Measurements from ENCODE around the gene SP140.
"Not testable (repeated sequence)": the region's sequence is repeated elsewhere in the genome, so short reads cannot be mapped to it uniquely, and the experiment has no call there.

The SP140 gene

DNA sequence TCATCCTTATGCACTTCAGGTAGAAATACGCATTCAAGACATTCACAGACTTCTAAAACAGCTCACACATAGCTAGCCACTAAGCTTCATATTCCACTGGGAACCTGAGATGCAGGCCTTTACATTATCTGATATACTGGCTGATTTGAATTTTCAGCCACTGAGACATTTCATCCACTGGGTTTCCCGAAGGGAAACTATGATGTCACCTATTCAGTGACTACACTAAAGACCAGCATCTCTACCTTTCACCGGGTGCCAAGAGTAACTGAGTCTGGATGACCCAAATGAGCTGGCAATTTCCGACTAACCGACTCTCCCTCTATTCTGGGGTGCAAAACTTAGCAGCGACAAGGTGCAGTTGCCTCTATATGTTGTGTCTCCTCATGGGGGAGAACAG is 69.7 kb downstream of the SP140 start:
- DNase-seq = no peak

- DNase-seq = no peak
Observed at GRCh38 chr2:230296917-230297316, 71.4 kb downstream of the SP140 start.

DNA sequence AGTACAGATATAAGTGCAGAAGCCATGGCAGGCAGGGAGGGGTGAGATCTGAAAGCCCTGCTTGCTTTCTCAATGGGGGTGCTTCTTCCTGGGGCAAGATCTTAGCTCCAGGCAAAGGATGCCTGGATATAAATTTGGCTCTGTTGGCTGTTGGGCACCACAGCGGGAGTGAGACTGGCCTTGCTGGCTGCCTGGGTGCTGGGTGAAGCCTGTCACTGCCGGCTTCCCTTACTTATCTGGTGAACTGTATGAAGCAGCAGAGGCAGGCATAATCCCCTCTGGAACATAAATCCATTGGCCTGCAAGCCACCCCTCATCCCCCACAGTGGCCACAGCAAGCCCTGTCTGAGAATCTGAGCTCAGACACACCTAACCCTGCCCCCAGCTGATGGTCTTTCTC is 74.1 kb downstream of the SP140 start:
- DNase-seq = no peak

DNA sequence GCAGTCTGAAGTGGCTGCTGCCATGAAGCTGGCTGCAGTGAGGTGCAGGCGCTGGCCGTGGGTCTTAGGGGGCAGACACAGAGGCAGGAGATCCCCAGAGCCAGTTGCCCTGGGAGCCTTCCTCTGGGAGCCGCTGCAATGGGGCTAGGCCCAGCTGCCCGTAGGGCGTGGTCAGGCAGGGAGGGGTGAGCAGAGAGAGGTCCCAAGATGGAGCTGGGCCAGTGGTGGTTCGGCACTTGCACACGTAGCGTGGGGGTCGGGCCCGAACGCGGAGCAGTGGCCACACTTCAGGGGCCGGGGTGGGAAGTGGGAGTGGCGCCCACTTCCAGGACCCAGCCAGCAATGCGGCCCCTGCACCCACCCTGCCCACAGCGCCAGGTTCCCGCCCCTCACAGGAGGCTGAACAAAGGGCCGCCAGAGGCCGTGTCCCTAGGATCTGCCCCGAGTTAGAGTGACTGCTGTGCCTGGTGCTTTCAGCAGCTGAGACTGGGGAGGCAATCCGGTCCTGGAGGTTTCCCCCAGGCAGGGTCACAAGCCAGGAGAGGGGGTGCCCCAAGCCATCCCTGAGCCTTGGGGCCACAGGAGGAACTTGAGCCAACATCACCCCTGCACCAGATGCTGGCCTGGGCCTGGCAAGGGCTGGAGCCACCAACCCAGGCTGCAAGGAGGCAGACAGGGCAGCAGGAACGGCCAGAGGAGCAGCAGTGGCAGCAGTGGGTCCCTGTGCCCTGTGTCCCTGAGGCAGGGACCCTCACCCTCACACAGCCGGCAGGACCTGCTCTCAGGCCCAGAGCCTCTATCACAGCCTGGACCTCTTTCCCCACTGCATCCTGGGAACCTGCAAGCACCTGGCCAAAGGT is 80.1 kb downstream of the SP140 start:
- DNase-seq = no peak

DNA sequence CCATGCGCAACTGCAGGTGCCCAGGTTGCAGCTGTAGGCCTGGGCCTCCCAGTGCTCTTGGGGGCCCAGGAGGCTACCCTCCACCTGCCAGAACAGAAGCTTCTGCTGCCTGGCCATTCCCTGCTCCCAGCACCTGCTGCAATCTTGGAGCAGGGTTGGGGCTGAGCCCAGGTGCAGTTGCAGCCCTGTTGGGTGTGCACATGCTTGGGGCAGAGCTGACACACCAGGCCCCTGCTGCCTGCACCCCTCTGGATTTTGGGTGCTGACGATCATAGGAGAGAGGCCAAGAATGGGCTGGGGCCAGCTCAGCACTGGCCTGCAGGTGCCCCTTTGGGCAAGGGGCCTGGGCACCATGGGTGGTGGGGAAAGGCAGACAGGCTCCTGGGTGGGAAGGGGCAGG is 80.9 kb downstream of the SP140 start:
- no peak for DNase-seq

GRCh38 chr2:230307485-230307884 is 81.9 kb downstream of the SP140 start:
- DNase-seq = no peak

- no peak for DNase-seq
Observed at GRCh38 chr2:230308402-230309000, 83.0 kb downstream of the SP140 start.

DNA sequence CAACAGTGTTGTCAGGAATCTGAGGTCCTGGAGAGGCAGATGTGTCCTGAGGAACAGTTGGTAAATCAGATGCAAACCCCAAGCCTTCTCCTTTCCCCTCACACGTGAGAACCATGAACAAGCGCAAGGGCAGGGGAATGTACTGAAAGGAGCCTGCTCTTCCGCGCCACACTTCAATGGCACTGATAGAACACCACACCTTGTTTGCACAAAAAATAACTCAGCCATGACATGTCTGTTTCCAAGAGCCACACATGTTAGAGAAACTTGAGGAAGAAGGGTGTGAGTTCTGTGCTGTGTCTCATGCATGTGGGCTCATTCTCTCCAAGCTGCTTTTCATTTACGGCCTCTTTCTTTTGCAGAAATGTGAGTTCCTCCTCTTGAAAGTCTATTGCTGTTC is 85.3 kb downstream of the SP140 start:
- not testable (repeated sequence) for DNase-seq

GRCh38 chr2:230311634-230312033 is 86.1 kb downstream of the SP140 start:
- DNase-seq = not testable (repeated sequence)

DNA sequence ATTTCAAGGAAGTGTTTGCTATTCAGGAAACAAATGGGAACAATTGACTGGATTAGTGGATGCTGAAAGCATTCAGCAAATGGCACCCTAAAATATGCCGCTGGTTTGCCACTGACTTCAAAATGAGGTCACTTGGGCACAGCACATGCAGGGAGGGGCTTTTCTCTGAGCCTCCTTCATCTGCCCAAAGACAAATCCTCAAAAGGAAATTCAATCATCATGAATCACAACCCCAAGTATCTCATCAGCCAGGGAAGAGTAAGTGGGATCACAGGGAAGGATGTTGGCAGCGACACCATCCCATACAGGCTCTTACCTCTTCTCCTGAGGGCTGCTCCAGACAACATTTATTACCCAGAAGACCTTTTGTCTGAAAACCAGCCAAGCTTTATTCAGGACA is 87.1 kb downstream of the SP140 start:
- DNase-seq = no peak

GRCh38 chr2:230317366-230317765 is 91.8 kb downstream of the SP140 start:
- no peak for DNase-seq

GRCh38 chr2:230318190-230319121 is 92.9 kb downstream of the SP140 start:
- DNase-seq = no peak

- DNase-seq = no peak
Observed at GRCh38 chr2:230319211-230319862, 93.8 kb downstream of the SP140 start.

GRCh38 chr2:230321031-230321430 is 95.5 kb downstream of the SP140 start:
- no peak for DNase-seq

DNA sequence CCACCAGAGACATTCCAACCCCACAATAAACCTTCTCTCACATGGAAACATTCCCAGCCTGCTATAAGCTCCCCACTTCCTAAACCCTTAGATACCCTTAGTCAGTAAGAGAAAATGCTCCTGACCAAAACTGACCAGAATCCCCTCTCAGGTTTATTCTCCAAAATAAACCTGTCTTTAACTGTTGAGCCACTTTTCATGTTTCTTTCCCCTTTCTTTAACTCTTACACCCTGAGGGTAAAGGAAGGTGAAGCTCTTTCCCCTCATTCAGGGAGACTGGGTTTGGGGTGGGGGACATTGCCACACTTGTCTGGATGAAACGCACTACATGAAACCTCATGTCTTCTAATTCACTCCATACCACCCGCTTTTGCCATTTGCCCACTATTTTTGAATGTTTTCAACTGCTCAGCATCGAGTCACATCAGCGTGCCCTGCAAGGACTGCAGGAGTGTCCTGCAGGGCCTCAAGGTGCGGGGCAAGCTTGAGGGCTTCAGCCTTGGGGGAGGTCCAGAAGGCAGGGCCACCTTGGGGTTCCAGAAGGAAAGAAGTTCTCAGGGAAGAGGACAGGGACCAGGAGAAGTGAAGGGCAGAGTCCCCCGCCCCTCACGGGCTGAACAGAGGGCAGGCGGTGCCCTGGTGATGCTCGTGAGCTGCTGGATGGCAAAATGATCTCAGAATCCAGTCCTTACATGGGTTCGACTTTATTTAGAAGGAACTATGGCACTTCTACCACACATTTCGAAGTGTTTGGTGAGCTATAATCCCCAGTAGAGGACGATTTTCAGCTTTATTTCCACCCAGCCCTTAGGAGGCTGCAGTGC is 97.2 kb downstream of the SP140 start:
- DNase-seq = no peak

GRCh38 chr2:230323385-230324106 is 98.0 kb downstream of the SP140 start:
- DNase-seq = peak in 1 of 2 experiments; percentile 34

DNA sequence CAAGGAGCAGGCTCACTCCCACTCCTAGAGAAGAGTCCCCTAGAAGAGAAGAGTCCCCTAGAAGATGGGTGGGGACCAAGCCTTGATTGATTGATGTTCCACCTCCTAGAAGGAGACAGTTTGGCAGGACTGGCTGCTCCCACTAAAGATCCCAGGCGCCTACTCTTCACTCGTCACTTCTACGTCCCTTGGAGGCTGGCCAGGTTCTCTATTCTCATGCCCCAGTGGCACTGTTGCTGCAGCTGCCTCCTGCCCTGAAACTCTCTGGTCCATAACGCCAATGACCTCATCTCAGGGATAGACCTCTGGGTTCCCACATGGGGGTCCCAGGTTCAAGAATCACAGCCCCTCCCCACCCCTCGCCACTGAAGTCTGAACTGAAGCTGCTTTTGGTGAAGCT is 99.0 kb downstream of the SP140 start:
- no peak for DNase-seq

- no peak for DNase-seq
Observed at GRCh38 chr2:230325316-230326243, 100.0 kb downstream of the SP140 start.

DNA sequence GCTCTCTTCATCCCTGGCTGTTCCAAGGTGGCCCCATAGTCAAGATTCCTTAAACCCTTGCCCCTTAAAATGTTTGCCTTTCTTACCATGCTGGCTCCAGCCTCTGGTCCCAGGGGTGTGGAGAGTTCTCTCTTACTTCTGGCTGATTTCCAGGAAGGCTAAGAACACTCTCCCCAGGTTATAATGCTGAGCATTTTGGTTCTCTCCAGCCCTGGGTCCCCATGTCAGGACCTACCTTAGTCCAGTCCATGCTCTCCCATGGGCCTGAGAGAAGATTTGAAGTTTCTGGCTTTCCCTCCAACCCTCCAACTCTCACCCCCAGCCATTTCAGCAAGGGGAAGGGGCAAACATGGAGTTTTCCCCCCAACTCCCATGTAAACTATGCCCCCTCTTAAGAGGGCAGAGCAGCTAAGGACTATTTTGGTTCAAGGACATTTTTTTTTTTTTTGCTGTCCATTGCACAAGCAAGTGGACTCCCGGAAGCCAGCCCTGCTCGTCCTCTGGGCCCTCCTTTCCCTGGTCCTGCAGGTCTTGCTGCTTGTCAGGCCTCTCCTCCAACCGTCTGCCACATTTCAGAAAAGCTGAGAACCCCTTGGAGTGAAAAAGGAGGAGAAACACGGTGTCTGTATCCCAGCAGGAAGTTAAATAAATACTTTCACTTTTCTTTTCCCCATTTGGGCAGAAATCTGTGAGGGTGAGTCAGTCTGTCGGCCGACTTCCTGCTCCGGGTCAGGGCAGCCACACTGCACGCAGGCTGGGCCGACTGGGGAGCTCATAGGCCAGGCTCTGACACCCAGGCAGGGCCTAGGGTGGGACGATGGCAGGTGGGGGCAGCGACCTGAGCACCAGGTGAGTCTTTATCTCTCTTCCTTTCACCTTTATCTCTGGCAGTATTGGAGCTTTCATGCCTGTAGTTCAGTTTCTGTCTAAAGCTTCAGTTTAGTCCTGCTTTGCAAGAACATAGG is 101.2 kb downstream of the SP140 start, which contains the start of gene SP140L:
SP140L (plus strand) TSS at position 741 of the 965 bp plus-strand sequence; CDS start at position 818, 77 bp downstream.
- DNase-seq = no peak
